IMR-90 (cell line): ENCODE results near the gene EML3. TPM values are rescaled to one million over a fixed set of nuclear protein-coding genes. Genes with fewer than 3 reads are reported as not detected.

ENCODE experiments used
- CEBPB ChIP-seq: IDR thresholded peaks from 2 replicates; pipeline ENCODE4 v1.6.1; 2012; ENCODE audit warnings: low read depth, low read length, improper control_type of control experiment
- ELK1 ChIP-seq: fragments of 150-350 bp; IDR thresholded peaks from 2 replicates; pipeline ENCODE4 v1.6.1; 2016; ENCODE audit warnings: low read depth, mild to moderate bottlenecking, low read length, moderate library complexity, borderline replicate concordance
- polyA plus RNA-seq, 3 experiments: library from polyadenylated mRNA; depleted of rRNA; stranded (reverse); fragments of >200 nt; gene quantifications; 2 replicates each; pipeline ENCODE4 v1.2.3, GENCODE V29; 2012; ENCODE audit warnings: low replicate concordance in 1 of 3
- total RNA-seq: library from RNA; depleted of rRNA; stranded (reverse); fragments of >200 nt; gene quantifications from 2 replicates; pipeline ENCODE4 v1.2.3, GENCODE V29; 2012

EML3 gene
- total and polyA plus RNA-seq, 2 of the 4 experiments (the other 2 are of a cell fraction), result 5.0 to 24.7 TPM

DNA sequence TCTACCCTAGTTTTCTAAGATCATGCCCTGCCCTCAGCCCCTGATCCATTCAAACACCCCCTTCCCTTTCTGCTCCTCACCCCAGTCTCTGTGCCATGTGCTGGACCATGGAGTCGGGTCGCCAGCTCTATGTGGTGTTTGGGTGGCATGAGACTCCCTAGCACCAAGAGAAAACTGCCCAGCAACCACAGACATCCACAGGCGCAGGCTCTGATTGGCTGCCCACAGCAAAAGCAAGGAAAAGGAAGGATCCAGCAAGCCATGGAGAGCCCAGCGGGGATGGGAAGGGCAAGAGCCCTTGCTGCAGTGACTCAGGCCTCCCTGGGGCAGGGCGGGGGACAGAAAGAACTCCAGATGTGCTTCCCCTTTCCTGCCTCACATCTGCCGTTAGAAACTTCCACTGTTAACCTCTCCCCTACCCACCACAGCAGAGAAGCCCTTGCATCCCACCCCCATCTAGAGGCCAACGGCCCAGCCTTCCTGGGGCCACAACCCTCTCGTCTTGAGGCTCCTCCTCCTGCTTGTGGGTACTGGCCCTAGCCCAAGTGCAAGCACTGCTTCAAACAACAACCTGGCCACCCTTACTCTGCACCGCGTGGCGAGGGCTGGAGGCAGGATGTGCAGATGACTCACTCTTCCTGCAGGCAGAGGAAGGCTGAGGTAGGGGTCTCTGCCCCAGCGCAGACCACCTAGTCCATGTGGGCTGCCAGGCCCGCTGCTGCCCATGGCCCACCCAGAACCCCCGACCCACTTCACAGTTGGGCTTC, 56.3 kb downstream of the EML3 start (continued):
- no peak for TF ChIP-seq ELK1
- no peak for TF ChIP-seq CEBPB
